ENCODE results near the gene F13A1. TPM values are rescaled to one million over a fixed set of nuclear protein-coding genes. Genes with fewer than 3 reads are reported as not detected.

The F13A1 gene
- total and polyA plus RNA-seq, 3 experiments from 2014 or later: 0.16 to 0.51 (median 0.42) TPM

DNA sequence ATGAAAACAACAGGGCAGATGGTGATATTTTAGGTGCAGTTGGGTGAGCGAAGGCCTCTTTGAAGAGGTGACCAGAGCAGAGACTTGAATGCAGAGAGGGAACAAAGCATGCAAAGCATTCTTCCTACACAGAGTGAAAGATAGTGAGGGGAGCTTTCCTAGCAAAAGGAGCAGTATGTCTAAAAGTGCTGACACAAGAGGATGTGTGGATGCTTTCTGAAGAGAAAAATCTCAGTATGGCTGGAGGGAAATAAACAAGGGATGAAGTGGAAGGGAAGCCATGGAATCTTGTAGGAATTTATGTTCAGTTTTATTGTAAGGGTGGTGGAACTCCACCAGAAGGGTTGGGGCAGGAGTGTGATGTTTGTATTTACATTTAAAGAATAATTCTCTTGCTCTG lies 128.6 kb downstream of the F13A1 start:
- H3K4me3 Mint-ChIP-seq: no peak overlapping the region
- H3K27me3 Mint-ChIP-seq: peaks cover 8 to 31% of the 10 kb centered on the region in 2 donors
- ChIA-PET CTCF (no interaction called here), POLR2A (no interaction called here)
- no peak overlapping the region for H3K27ac Mint-ChIP-seq
- H3K4me1 Mint-ChIP-seq: no peaks in the 10 kb centered on the region
- no peaks in the 10 kb centered on the region for H3K27me3 ChIP-seq (ENCODE audit: insufficient read depth, low read length, poor library complexity, severe bottlenecking)
- peaks cover 0 to 2% (median 2%) of the 10 kb centered on the region in 5 donors for H3K9me3 Mint-ChIP-seq
- H3K27ac ChIP-seq (ENCODE audit: low read depth, low read length): no peak overlapping the region
- H3K36me3 Mint-ChIP-seq: no peaks in the 10 kb centered on the region
- H3K4me3 ChIP-seq (ENCODE audit: low read length): no peak overlapping the region
- H3K9me3 ChIP-seq (ENCODE audit: low read length): no peaks in the 10 kb centered on the region
- H3K36me3 ChIP-seq (ENCODE audit: insufficient read depth, low read length): no peaks in the 10 kb centered on the region
- no peak for DNase-seq
- no peaks in the 10 kb centered on the region for H3K4me1 ChIP-seq (ENCODE audit: insufficient read depth, low read length)

GRCh38 chr6:6191476-6191875 lies 129.0 kb downstream of the F13A1 start:
- POLR2A ChIA-PET: no interaction called here
- H3K9me3 Mint-ChIP-seq: peaks cover 0 to 2% (median 2%) of the 10 kb centered on the region in 5 donors
- CTCF ChIA-PET: no interaction called here
- H3K4me1 Mint-ChIP-seq: no peaks in the 10 kb centered on the region
- H3K36me3 Mint-ChIP-seq: no peaks in the 10 kb centered on the region
- Histone ChIP-seq H3K4me3 (ENCODE audit: low read length) (no peak overlapping the region), H3K4me1 (ENCODE audit: insufficient read depth, low read length) (no peaks in the 10 kb centered on the region), H3K36me3 (ENCODE audit: insufficient read depth, low read length) (no peaks in the 10 kb centered on the region), H3K27ac (ENCODE audit: low read depth, low read length) (no peak overlapping the region), H3K27me3 (ENCODE audit: insufficient read depth, low read length, poor library complexity, severe bottlenecking) (no peaks in the 10 kb centered on the region), H3K9me3 (ENCODE audit: low read length) (no peaks in the 10 kb centered on the region)
- no peak for DNase-seq
- H3K27ac Mint-ChIP-seq: no peak overlapping the region
- H3K27me3 Mint-ChIP-seq: peaks cover 8 to 31% of the 10 kb centered on the region in 2 donors
- no peak overlapping the region for H3K4me3 Mint-ChIP-seq

DNA sequence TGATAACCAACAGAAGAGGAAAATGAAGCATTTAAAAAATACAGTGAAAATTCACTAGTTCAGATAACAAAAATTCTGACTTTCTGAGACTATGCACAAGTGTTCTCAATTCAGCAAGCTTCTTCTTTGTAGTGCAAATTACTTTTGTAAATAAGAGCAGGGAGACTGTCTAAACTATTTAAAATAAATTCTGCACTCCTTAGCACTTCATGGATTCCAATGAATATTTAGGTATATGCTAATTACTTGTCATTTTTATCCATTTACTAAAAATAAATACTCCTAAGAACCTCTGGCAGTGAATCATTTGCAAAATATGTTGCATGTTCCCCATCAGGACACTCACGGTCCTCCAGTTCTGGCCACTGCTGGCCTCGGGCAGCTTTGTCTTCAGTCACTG lies 139.8 kb downstream of the F13A1 start:
- peaks cover 0 to 3% (median 0%) of the 10 kb centered on the region in 5 donors for H3K9me3 Mint-ChIP-seq
- H3K27me3 Mint-ChIP-seq: peaks cover 5 to 11% of the 10 kb centered on the region in 2 donors
- ChIA-PET POLR2A (no interaction called here), CTCF (no interaction called here)
- no peaks in the 10 kb centered on the region for H3K4me1 ChIP-seq (ENCODE audit: insufficient read depth, low read length)
- no peak for DNase-seq
- H3K27me3 ChIP-seq (ENCODE audit: insufficient read depth, low read length, poor library complexity, severe bottlenecking): no peaks in the 10 kb centered on the region
- no peak overlapping the region for H3K4me3 Mint-ChIP-seq
- H3K36me3 ChIP-seq (ENCODE audit: insufficient read depth, low read length): no peaks in the 10 kb centered on the region
- no peaks in the 10 kb centered on the region for H3K4me1 Mint-ChIP-seq
- H3K4me3 ChIP-seq (ENCODE audit: low read length): no peak overlapping the region
- H3K27ac Mint-ChIP-seq: no peak overlapping the region
- H3K27ac ChIP-seq (ENCODE audit: low read depth, low read length): no peak overlapping the region
- no peaks in the 10 kb centered on the region for H3K36me3 Mint-ChIP-seq
- no peaks in the 10 kb centered on the region for H3K9me3 ChIP-seq (ENCODE audit: low read length)

DNA sequence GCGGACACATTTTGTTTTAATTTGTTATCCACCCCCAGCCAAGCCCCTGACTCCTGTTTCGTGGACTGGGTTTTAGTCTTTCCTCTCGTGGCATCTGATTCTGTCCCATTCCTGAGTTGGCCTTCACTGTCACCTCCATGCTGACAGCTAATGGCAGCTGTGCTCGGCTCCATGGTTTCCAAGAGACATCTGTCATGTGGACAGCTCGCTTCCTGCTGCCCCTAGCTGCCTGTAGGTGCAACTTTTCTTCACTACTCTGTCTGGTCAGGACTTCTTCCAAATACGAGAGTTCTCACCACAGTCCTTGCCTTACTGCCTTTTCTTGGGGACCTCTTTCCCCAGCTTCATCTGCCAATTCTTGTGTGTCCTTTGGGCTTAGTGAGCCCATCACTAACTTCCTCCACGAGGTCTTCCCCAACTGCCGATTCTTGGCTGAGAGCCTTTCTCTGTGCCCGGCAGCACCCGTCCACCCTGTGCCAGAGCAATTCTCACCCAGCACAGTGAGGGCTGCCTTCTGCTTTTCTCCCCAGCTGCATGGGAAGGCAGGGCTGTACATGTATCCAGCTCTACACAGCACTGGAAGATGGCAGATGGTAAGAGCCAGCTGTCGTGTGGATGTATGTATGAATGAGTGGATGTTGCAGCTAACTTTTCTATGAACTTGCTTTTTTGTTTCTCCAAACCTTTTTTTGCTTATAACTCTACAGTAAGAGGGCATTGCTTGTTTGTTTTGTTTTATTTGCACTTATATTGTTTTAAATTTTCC lies 140.4 kb downstream of the F13A1 start:
- H3K4me3 ChIP-seq (ENCODE audit: low read length): no peak overlapping the region
- Mint-ChIP-seq H3K9me3 (peaks cover 0 to 3% (median 0%) of the 10 kb centered on the region in 5 donors), H3K4me1 (no peaks in the 10 kb centered on the region), H3K27me3 (peaks cover 5 to 11% of the 10 kb centered on the region in 2 donors), H3K27ac (no peak overlapping the region), H3K4me3 (no peak overlapping the region), H3K36me3 (no peaks in the 10 kb centered on the region)
- no peak overlapping the region for H3K27ac ChIP-seq (ENCODE audit: low read depth, low read length)
- ChIA-PET CTCF (no interaction called here), POLR2A (no interaction called here)
- no peaks in the 10 kb centered on the region for H3K9me3 ChIP-seq (ENCODE audit: low read length)
- no peaks in the 10 kb centered on the region for H3K36me3 ChIP-seq (ENCODE audit: insufficient read depth, low read length)
- H3K4me1 ChIP-seq (ENCODE audit: insufficient read depth, low read length): no peaks in the 10 kb centered on the region
- no peaks in the 10 kb centered on the region for H3K27me3 ChIP-seq (ENCODE audit: insufficient read depth, low read length, poor library complexity, severe bottlenecking)
- no peak for DNase-seq

GRCh38 chr6:6178795-6179194 lies 141.7 kb downstream of the F13A1 start:
- no peaks in the 10 kb centered on the region for H3K27me3 ChIP-seq (ENCODE audit: insufficient read depth, low read length, poor library complexity, severe bottlenecking)
- Mint-ChIP-seq H3K4me1 (no peaks in the 10 kb centered on the region), H3K27me3 (peaks cover 3 to 11% of the 10 kb centered on the region in 2 donors), H3K9me3 (peaks cover 0 to 2% (median 0%) of the 10 kb centered on the region in 5 donors), H3K27ac (no peak overlapping the region), H3K36me3 (no peaks in the 10 kb centered on the region), H3K4me3 (no peak overlapping the region)
- no peaks in the 10 kb centered on the region for H3K9me3 ChIP-seq (ENCODE audit: low read length)
- H3K4me3 ChIP-seq (ENCODE audit: low read length): no peak overlapping the region
- DNase-seq: no peak
- no peaks in the 10 kb centered on the region for H3K36me3 ChIP-seq (ENCODE audit: insufficient read depth, low read length)
- H3K27ac ChIP-seq (ENCODE audit: low read depth, low read length): no peak overlapping the region
- ChIA-PET CTCF (no interaction called here), POLR2A (no interaction called here)
- no peaks in the 10 kb centered on the region for H3K4me1 ChIP-seq (ENCODE audit: insufficient read depth, low read length)

GRCh38 chr6:6177754-6178153 lies 142.7 kb downstream of the F13A1 start:
- Mint-ChIP-seq H3K4me3 (no peak overlapping the region), H3K9me3 (no peaks in the 10 kb centered on the region), H3K36me3 (no peaks in the 10 kb centered on the region), H3K27me3 (peaks cover 8 to 15% of the 10 kb centered on the region in 2 donors), H3K4me1 (no peaks in the 10 kb centered on the region), H3K27ac (no peak overlapping the region)
- Histone ChIP-seq H3K4me1 (ENCODE audit: insufficient read depth, low read length) (no peaks in the 10 kb centered on the region), H3K9me3 (ENCODE audit: low read length) (no peaks in the 10 kb centered on the region), H3K4me3 (ENCODE audit: low read length) (no peak overlapping the region), H3K36me3 (ENCODE audit: insufficient read depth, low read length) (no peaks in the 10 kb centered on the region), H3K27me3 (ENCODE audit: insufficient read depth, low read length, poor library complexity, severe bottlenecking) (no peaks in the 10 kb centered on the region), H3K27ac (ENCODE audit: low read depth, low read length) (no peak overlapping the region)
- ChIA-PET CTCF (no interaction called here), POLR2A (no interaction called here)
- DNase-seq: no peak

GRCh38 chr6:6176586-6177228 lies 143.8 kb downstream of the F13A1 start:
- H3K36me3 ChIP-seq (ENCODE audit: insufficient read depth, low read length): no peaks in the 10 kb centered on the region
- no peak overlapping the region for H3K27ac ChIP-seq (ENCODE audit: low read depth, low read length)
- no peaks in the 10 kb centered on the region for H3K9me3 ChIP-seq (ENCODE audit: low read length)
- H3K27me3 ChIP-seq (ENCODE audit: insufficient read depth, low read length, poor library complexity, severe bottlenecking): no peaks in the 10 kb centered on the region
- no peak overlapping the region for H3K4me3 Mint-ChIP-seq
- H3K4me3 ChIP-seq (ENCODE audit: low read length): no peak overlapping the region
- peaks cover 6 to 10% of the 10 kb centered on the region in 2 donors for H3K27me3 Mint-ChIP-seq
- H3K9me3 Mint-ChIP-seq: no peaks in the 10 kb centered on the region
- DNase-seq: no peak
- ChIA-PET POLR2A (no interaction called here), CTCF (no interaction called here)
- H3K27ac Mint-ChIP-seq: no peak overlapping the region
- no peaks in the 10 kb centered on the region for H3K36me3 Mint-ChIP-seq
- no peaks in the 10 kb centered on the region for H3K4me1 Mint-ChIP-seq
- H3K4me1 ChIP-seq (ENCODE audit: insufficient read depth, low read length): no peaks in the 10 kb centered on the region

DNA sequence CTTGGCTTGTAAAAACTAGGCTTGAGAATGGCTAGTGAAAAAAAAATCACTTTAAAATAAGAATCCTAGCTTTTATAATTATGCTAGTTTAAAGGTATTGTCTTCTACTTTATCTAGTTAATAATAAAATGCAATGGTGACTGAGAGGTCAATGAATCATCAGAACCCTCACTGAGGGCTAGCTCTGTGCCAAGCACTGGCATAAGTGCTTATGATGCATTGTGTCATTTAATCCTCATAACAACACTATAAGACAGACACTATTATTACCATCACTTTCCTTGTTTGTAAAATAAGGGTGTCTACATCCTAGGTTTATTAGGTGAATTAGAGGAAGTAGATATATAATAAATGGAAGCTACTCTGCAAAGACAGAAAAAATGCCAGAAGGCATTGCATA lies 144.3 kb downstream of the F13A1 start:
- H3K27me3 Mint-ChIP-seq: peaks cover 9 to 13% of the 10 kb centered on the region in 2 donors
- H3K36me3 ChIP-seq (ENCODE audit: insufficient read depth, low read length): no peaks in the 10 kb centered on the region
- no peaks in the 10 kb centered on the region for H3K9me3 Mint-ChIP-seq
- no peak overlapping the region for H3K4me3 Mint-ChIP-seq
- no peaks in the 10 kb centered on the region for H3K9me3 ChIP-seq (ENCODE audit: low read length)
- H3K27me3 ChIP-seq (ENCODE audit: insufficient read depth, low read length, poor library complexity, severe bottlenecking): no peaks in the 10 kb centered on the region
- no peak overlapping the region for H3K27ac ChIP-seq (ENCODE audit: low read depth, low read length)
- no peaks in the 10 kb centered on the region for H3K4me1 Mint-ChIP-seq
- POLR2A ChIA-PET: no interaction called here
- no peak overlapping the region for H3K27ac Mint-ChIP-seq
- DNase-seq: no peak
- CTCF ChIA-PET: no interaction called here
- no peaks in the 10 kb centered on the region for H3K36me3 Mint-ChIP-seq
- H3K4me1 ChIP-seq (ENCODE audit: insufficient read depth, low read length): no peaks in the 10 kb centered on the region
- H3K4me3 ChIP-seq (ENCODE audit: low read length): no peak overlapping the region
